DOHH2 (cell line): Measurements from ENCODE around the gene CHST3.

ENCODE experiments used
- EZH2phosphoT487 ChIP-seq: fragments of 200-600 bp; sonication (generic); IDR thresholded peaks from 2 replicates; pipeline ENCODE4 v1.6.1; 2017; ENCODE audit warnings: borderline replicate concordance, mild to moderate bottlenecking, antibody characterized with exemption, low read length, moderate library complexity, mixed read lengths
- TF ChIP-seq, protein P1 (sequence below): fragments of 200-600 bp; sonication (generic); IDR thresholded peaks from one replicate; pipeline ENCODE4 v1.5.1; 2014; ENCODE audit warnings: antibody characterized with exemption, mild to moderate bottlenecking, low read depth, low read length; ENCODE audit not compliant: poor library complexity, severe bottlenecking

DNA sequence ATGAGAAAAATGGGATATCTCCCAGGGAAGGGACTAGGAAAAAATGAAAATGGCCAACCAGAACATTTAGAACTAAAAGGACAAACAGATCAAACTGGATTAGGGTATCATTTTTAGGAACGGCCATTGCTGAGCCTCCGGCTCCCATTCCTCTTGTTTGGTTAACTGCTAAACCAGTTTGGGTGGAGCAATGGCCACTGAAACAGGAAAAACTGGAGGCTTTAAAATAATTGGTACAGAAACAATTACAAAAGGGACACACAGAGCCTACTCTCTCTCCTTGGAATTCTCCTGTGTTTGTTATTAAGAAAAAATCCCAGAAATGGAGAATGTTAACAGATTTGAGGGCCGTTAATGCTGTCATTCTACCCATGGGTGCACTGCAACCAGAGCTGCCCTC lies 4.7 kb upstream of the CHST3 start:
- no peak for TF ChIP-seq EZH2phosphoT487
- TF ChIP-seq, protein P1, sequence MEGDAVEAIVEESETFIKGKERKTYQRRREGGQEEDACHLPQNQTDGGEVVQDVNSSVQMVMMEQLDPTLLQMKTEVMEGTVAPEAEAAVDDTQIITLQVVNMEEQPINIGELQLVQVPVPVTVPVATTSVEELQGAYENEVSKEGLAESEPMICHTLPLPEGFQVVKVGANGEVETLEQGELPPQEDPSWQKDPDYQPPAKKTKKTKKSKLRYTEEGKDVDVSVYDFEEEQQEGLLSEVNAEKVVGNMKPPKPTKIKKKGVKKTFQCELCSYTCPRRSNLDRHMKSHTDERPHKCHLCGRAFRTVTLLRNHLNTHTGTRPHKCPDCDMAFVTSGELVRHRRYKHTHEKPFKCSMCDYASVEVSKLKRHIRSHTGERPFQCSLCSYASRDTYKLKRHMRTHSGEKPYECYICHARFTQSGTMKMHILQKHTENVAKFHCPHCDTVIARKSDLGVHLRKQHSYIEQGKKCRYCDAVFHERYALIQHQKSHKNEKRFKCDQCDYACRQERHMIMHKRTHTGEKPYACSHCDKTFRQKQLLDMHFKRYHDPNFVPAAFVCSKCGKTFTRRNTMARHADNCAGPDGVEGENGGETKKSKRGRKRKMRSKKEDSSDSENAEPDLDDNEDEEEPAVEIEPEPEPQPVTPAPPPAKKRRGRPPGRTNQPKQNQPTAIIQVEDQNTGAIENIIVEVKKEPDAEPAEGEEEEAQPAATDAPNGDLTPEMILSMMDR: no peak
